ENCODE results near the gene ABHD5.

Gene ABHD5

GRCh38 chr3:43686333-43686699 is 4.4 kb upstream of the ABHD5 start:
- DNase-seq = no peak

GRCh38 chr3:43686700-43687498 is 3.8 kb upstream of the ABHD5 start:
- DNase-seq = no peak

DNA sequence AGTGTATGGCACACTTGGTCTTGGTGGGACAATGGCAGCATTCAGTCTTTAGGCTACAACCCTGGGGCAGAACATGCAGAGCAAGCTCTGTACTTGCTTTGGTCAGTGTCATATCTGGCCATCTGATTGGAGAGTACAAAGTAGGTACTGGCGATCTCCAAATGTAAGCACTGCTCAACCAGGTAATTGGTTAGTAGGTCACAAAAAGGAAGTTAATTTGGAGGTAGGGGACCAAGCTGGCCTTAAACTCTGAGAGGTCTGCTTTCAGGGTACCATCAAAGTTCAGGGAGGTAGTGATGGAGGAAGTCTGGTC is 3.3 kb upstream of the ABHD5 start:
- no peak for DNase-seq

GRCh38 chr3:43688245-43688650 is 2.5 kb upstream of the ABHD5 start:
- no peak for DNase-seq

GRCh38 chr3:43689166-43689565 is 1.6 kb upstream of the ABHD5 start:
- no peak for DNase-seq

- DNase-seq = no peak
These were observed 855 bp upstream of the ABHD5 start for GRCh38 chr3:43689766-43690399.

- peak; percentile 31 to 68 (median 52) for DNase-seq
These were observed 620 bp downstream of the ABHD5 start for GRCh38 chr3:43691120-43691995.

DNA sequence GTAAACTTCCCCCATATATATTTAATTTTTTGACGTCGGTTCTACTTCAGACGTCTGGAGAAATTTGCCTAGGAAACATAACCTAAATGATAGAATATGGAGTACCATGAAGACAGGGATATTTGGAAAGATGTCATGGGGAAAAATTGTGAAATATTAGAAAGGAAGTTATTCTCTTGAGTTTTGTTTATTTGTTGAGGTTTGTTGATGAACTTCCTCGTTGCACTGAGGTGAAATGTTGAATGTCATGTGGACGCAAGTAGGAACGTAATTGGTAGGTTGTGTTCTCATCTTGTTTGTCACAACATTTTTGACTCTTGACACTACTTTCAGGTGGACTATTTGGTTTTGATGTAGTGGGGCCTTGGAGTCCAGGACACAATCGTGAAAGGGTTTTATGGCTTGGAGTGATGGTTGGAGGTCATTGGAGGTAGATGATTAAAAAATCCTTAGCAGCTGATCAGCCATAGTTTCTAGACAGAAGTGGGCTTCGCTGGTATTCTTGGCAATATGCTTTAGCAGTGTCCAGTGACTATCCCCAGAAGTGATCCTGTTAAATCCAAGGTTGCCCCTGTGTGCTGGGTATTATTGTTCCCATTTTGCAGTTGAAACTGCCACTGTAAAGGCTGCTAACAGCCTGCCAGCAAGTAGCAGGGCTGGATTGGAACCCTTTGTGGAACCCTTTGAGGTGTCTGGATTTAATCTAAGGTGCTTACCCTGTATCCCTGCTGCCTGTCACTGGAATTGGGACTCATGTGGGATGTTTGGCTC is 1.5 kb downstream of the ABHD5 start:
- DNase-seq = peak; percentile 13 to 74 (median 42)

DNA sequence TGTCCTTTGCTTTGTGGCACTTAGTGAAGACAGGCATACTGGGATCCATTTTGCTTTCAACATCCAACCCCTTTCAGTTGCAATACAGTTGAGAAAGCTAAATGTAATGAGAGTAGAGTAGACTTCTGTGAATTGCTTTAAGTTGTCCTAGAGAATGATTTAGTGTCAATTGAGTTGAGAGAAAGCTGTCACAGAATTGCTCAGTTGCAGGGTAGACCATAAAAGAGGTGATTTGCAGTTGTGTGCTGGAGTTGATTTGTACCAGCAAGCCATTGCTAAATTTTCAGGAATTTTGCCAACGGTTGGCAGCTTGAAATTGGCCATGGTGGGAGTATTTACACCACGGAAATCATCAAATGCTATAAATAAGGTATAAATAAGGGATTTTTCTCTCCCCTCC is 2.2 kb downstream of the ABHD5 start:
- peak in 1 of 4 experiments; percentile 8 for DNase-seq

DNA sequence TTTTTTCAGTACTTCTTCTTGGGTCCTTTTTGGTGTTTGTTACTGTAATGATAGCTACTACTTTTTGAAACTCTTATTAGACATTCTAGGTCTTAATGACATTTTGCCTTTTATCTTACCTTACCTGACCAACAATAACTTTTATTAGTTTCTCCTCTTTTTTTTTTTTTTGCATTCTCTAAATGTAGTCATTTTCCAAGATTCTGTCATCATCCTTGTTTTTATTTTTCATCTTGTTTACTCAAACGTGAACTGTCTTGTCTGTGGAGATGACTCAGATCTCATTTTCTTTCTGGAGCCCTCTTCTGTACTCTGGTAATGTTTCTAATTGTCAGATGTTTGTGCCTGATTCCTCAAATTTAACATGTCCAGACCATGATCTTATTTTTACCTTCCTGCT is 2.9 kb downstream of the ABHD5 start:
- no peak for DNase-seq

- DNase-seq = peak in 2 of 4 experiments; percentile 58 to 72
These were observed 4.7 kb downstream of the ABHD5 start for GRCh38 chr3:43695443-43695842.

DNA sequence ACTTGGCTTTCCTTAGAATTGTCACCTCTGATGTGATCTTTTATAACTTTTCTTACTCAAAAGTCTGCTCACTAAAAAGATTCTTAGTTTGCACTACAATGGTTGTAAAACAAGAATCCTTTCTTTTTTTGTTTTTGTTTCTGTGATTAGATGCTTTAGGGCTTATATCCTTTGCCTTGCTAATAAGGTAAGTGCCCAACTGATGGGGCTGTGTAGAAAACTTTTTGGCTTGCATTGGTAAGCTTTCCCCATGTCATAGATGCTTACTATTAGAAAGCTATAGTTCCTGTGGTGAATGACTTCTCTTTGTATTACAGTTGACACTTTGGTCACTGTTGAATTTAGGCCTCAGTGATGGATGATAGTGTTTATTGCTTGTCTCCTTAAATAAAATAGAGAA is 5.1 kb downstream of the ABHD5 start:
- DNase-seq = peak in 2 of 4 experiments; percentile 6 to 20

DNA sequence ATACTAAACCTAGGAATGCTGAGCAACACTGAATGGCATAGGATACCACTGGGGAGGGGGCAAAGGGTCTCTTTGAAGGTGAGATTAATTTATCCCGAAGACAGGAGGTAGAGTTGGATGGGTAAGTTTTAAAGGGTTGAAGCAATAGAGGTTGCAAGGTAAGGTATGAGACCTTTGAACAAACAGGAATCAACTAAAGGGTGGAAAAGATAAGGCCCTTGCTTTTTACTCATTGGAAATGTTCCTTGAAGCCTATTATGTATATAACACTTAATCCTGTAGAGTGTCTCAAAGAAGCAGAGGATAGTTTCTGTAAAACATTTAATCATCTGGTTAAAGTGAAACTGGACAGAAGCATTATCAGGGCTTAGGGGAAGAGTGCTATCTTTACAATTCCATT is 5.7 kb downstream of the ABHD5 start:
- DNase-seq = no peak

GRCh38 chr3:43696881-43697280 is 6.1 kb downstream of the ABHD5 start:
- no peak for DNase-seq

- DNase-seq = peak in 1 of 4 experiments; percentile 9
These were observed 9.1 kb downstream of the ABHD5 start for GRCh38 chr3:43699864-43700263.

- DNase-seq = peak in 1 of 4 experiments; percentile 6
These were observed 14.0 kb downstream of the ABHD5 start for GRCh38 chr3:43704697-43705096.

DNA sequence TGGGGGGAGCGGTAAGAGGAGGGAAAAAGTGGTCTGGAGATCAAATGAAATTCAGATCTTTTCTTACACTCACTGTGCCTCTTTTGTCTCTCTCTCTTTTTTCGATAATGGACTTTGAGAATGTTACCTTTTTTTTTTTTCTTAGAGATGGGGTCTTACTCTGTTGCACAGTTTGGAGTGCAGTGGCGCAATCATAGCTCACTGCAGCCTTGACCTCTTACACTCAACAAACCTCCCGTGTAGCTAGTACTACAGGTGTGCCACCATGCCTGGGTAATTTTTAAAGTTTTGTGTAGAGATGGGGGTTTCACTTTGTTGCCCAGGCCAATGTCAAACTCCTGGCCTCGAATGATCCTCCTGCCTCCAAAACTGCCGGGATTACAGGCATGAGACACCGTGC is 15.6 kb downstream of the ABHD5 start:
- DNase-seq = no peak

- DNase-seq = no peak
These were observed 16.5 kb downstream of the ABHD5 start for GRCh38 chr3:43707266-43707665.

GRCh38 chr3:43707998-43708397 is 17.3 kb downstream of the ABHD5 start:
- DNase-seq = peak in 2 of 4 experiments; percentile 46 to 50

DNA sequence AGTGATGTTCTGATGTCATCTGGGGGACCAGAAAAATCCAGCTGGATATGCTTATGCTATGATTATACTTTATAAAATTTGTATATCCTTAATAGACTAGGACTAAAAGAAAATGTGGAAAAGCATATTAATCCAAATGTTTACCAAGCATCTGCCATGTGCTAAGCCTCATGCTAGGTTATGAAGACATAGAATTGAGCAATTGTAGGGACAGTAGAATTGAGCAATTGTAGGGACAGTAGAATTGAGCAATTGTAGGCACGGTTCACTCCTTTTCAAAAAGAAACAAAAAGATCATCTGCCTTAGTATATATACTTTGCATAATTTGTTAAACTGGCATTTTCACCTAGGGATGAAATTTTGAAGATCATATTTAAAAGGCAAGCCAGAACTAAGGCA is 18.3 kb downstream of the ABHD5 start:
- DNase-seq = peak; percentile 46 to 87 (median 68)

- DNase-seq = no peak
These were observed 19.9 kb downstream of the ABHD5 start for GRCh38 chr3:43710607-43711006.

- no peak for DNase-seq
These were observed 27.6 kb downstream of the ABHD5 start for GRCh38 chr3:43718296-43718695.
